ENCODE data around the gene EXD3. TPM values are rescaled to one million over a fixed set of nuclear protein-coding genes. Genes with fewer than 3 reads are reported as not detected.
"Not testable (repeated sequence)": the region's sequence is repeated elsewhere in the genome, so short reads cannot be mapped to it uniquely, and the experiment has no call there.

The EXD3 gene
- total RNA-seq, 1 experiment from 2014 or later: 2.8 TPM

DNA sequence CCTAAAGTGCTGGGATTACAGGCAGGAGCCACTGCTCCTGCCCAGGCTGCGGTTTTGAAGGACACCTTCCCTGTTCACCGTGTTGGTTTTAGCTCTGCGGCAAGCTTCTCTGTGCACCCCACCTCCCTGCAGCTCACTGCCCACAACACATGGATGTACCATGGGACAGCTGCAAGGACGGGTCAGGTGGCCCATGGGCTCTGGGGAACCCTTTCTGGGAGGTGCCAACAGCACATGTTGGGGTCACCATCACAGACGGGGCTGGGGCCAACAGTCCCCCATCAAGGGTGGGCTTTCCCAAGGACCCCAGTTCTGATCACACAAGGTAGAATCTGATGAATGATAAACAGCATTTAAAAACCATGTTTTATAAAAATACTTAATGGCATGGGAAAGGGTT is 7.5 kb downstream of the EXD3 start:
- H3K4me1 ChIP-seq (ENCODE audit: low read length): no peaks in the 10 kb centered on the region
- H4K20me1 ChIP-seq (ENCODE audit: insufficient read depth, low read depth, low read length): peaks cover 13% of the 10 kb centered on the region; the same call in 1 of the 2 replicates
- H3K4me3 ChIP-seq (ENCODE audit: low read length): no peak overlapping the region
- H2AFZ ChIP-seq (ENCODE audit: low read length): no peak overlapping the region
- no peaks in the 10 kb centered on the region for H3K9me2 ChIP-seq (replicated peaks; ENCODE audit: insufficient read depth, low read length)
- no peaks in the 10 kb centered on the region for H3K9me3 ChIP-seq (ENCODE audit: low read length)
- no peak overlapping the region for H3K4me2 ChIP-seq (ENCODE audit: low read depth, low read length, poor library complexity, severe bottlenecking)
- H3K9ac ChIP-seq (ENCODE audit: low read length): no peak overlapping the region
- no peaks in the 10 kb centered on the region for H3K36me3 ChIP-seq (ENCODE audit: insufficient read depth, low read length)
- H3K27ac ChIP-seq (ENCODE audit: low read length): no peak overlapping the region
- no peak for DNase-seq
- H3K27me3 ChIP-seq (ENCODE audit: low read length): no peaks in the 10 kb centered on the region
- no peaks in the 10 kb centered on the region for H3K79me2 ChIP-seq (ENCODE audit: low read length)

DNA sequence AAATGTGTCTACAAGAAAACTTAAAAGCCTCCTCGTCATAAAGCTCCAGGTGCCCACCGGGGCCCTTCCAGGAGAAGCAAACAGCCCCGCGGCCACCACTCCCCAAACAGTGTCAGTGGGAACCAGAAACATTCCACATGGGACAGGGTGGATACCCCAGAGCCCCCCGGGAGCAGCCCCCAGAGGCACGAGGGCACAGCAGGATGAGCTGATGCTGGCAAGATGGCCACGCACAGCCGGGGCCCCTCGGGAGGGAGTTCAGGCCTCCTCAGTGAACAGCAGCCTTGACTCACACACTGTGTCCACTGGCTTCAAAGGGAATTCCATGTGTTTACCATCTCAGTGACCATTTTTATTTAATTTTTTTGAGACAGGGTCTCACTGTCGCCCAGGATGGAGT is 10.5 kb downstream of the EXD3 start:
- H2AFZ ChIP-seq (ENCODE audit: low read length): no peak overlapping the region
- no peaks in the 10 kb centered on the region for H3K36me3 ChIP-seq (ENCODE audit: insufficient read depth, low read length)
- no peak overlapping the region for H3K9ac ChIP-seq (ENCODE audit: low read length)
- H3K4me3 ChIP-seq (ENCODE audit: low read length): no peak overlapping the region
- H3K4me1 ChIP-seq (ENCODE audit: low read length): 0 out of 2 replicates have a peak, but pooled peaks cover 2% of the 10 kb centered on the region
- no peak overlapping the region for H3K4me2 ChIP-seq (ENCODE audit: low read depth, low read length, poor library complexity, severe bottlenecking)
- H3K9me3 ChIP-seq (ENCODE audit: low read length): no peaks in the 10 kb centered on the region
- no peaks in the 10 kb centered on the region for H3K79me2 ChIP-seq (ENCODE audit: low read length)
- DNase-seq: no peak
- no peaks in the 10 kb centered on the region for H3K27me3 ChIP-seq (ENCODE audit: low read length)
- H3K27ac ChIP-seq (ENCODE audit: low read length): no peak overlapping the region
- no peaks in the 10 kb centered on the region for H3K9me2 ChIP-seq (replicated peaks; ENCODE audit: insufficient read depth, low read length)
- peaks cover 22% of the 10 kb centered on the region; the same call in 1 of the 2 replicates for H4K20me1 ChIP-seq (ENCODE audit: insufficient read depth, low read depth, low read length)

DNA sequence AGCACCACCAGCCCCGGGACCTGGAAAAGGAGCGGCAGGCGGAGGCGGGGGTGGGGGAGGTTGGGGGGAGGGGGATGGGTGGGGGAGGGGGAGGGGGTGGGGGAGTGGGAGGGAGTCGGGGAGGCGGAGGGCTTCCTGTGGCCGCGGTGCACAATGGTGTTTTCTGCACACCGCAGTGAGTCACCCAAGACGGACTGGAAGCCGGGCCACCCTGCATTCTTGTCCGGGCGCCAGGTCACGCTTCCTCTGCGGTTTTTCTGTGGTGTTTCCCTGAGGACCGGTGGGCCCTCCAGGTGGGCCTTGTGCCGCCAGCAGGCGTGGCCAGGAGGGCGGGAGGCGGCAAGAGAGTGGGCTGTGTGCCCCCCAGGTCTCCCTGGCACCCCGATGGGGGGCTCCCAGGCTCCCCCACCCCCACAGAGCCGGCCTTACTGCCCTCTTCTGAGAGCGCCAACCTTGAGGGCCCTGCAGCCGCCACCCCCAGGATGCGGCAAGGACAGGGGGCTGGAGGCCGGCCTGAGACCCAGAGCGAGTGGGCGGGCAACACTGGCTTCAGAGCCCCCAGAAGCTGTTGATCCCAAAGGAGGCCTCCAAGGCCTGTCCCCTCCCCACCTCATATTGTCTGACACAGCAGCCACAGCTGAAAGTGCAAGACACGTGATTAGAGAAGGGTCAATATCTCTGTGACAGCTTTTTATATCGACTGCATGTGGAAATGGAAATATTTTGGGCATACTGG is 11.1 kb downstream of the EXD3 start:
- Histone ChIP-seq H2AFZ (ENCODE audit: low read length) (no peak overlapping the region), H3K9me2 (replicated peaks; ENCODE audit: insufficient read depth, low read length) (no peaks in the 10 kb centered on the region), H3K4me2 (ENCODE audit: low read depth, low read length, poor library complexity, severe bottlenecking) (no peak overlapping the region), H3K9me3 (ENCODE audit: low read length) (no peaks in the 10 kb centered on the region), H3K79me2 (ENCODE audit: low read length) (no peaks in the 10 kb centered on the region), H3K4me1 (ENCODE audit: low read length) (0 out of 2 replicates have a peak, but pooled peaks cover 2% of the 10 kb centered on the region), H3K27me3 (ENCODE audit: low read length) (no peaks in the 10 kb centered on the region), H3K9ac (ENCODE audit: low read length) (no peak overlapping the region), H3K4me3 (ENCODE audit: low read length) (no peak overlapping the region), H4K20me1 (ENCODE audit: insufficient read depth, low read depth, low read length) (peaks cover 22% of the 10 kb centered on the region; the same call in 1 of the 2 replicates), H3K27ac (ENCODE audit: low read length) (no peak overlapping the region), H3K36me3 (ENCODE audit: insufficient read depth, low read length) (no peaks in the 10 kb centered on the region)
- DNase-seq: no peak

DNA sequence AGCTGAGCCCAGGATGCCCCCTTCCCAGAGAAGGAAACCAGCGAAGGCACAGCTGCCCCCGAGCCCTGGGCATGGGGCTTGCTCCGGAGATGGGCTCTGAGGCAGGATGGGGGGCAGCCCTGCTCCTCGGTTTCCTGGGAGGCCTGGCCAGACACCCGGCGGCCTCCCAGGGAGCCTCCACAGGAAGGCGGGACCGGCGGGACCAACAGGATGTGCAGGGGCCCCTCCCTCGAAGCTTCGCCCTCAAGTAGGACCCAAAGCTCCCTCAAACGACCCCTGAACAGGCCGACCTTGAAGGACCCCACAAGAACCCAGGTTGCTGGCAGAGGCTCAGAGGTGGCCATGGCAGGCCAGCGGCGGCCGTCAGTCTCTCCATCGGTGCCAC is 11.7 kb downstream of the EXD3 start:
- no peaks in the 10 kb centered on the region for H3K79me2 ChIP-seq (ENCODE audit: low read length)
- DNase-seq: no peak
- no peaks in the 10 kb centered on the region for H3K36me3 ChIP-seq (ENCODE audit: insufficient read depth, low read length)
- H2AFZ ChIP-seq (ENCODE audit: low read length): no peak overlapping the region
- no peak overlapping the region for H3K9ac ChIP-seq (ENCODE audit: low read length)
- H3K4me2 ChIP-seq (ENCODE audit: low read depth, low read length, poor library complexity, severe bottlenecking): no peak overlapping the region
- H3K27me3 ChIP-seq (ENCODE audit: low read length): no peaks in the 10 kb centered on the region
- H3K27ac ChIP-seq (ENCODE audit: low read length): no peak overlapping the region
- no peaks in the 10 kb centered on the region for H3K9me3 ChIP-seq (ENCODE audit: low read length)
- H3K4me3 ChIP-seq (ENCODE audit: low read length): no peak overlapping the region
- H3K4me1 ChIP-seq (ENCODE audit: low read length): 0 out of 2 replicates have a peak, but pooled peaks cover 2% of the 10 kb centered on the region
- no peaks in the 10 kb centered on the region for H3K9me2 ChIP-seq (replicated peaks; ENCODE audit: insufficient read depth, low read length)
- H4K20me1 ChIP-seq (ENCODE audit: insufficient read depth, low read depth, low read length): peaks cover 22% of the 10 kb centered on the region; the same call in 1 of the 2 replicates

DNA sequence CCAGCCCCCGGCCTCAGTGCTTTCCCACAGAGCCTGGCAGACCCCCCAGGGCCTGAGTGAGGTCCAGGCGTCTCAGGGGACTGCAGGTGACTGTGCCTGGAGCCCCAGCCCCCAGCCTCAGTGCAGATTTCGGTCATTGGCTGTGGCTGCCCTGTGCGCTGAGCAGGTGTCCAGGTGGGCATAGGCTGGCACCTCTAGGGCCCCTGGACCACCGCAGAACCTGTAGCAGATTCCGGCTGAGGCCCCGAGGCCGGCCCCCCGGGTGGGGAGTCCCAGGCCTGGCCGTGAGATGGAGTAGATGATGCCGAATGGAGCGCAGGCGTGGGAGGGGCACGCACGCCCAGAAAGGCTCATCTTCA is 12.1 kb downstream of the EXD3 start:
- Histone ChIP-seq H3K4me3 (ENCODE audit: low read length) (no peak overlapping the region), H3K36me3 (ENCODE audit: insufficient read depth, low read length) (no peaks in the 10 kb centered on the region), H3K9me2 (replicated peaks; ENCODE audit: insufficient read depth, low read length) (no peaks in the 10 kb centered on the region), H3K4me2 (ENCODE audit: low read depth, low read length, poor library complexity, severe bottlenecking) (no peak overlapping the region), H4K20me1 (ENCODE audit: insufficient read depth, low read depth, low read length) (peaks cover 22% of the 10 kb centered on the region; the same call in 1 of the 2 replicates), H3K4me1 (ENCODE audit: low read length) (0 out of 2 replicates have a peak, but pooled peaks cover 2% of the 10 kb centered on the region), H3K9ac (ENCODE audit: low read length) (no peak overlapping the region), H3K79me2 (ENCODE audit: low read length) (no peaks in the 10 kb centered on the region), H2AFZ (ENCODE audit: low read length) (no peak overlapping the region), H3K27ac (ENCODE audit: low read length) (no peak overlapping the region), H3K27me3 (ENCODE audit: low read length) (no peaks in the 10 kb centered on the region), H3K9me3 (ENCODE audit: low read length) (no peaks in the 10 kb centered on the region)
- no peak for DNase-seq

DNA sequence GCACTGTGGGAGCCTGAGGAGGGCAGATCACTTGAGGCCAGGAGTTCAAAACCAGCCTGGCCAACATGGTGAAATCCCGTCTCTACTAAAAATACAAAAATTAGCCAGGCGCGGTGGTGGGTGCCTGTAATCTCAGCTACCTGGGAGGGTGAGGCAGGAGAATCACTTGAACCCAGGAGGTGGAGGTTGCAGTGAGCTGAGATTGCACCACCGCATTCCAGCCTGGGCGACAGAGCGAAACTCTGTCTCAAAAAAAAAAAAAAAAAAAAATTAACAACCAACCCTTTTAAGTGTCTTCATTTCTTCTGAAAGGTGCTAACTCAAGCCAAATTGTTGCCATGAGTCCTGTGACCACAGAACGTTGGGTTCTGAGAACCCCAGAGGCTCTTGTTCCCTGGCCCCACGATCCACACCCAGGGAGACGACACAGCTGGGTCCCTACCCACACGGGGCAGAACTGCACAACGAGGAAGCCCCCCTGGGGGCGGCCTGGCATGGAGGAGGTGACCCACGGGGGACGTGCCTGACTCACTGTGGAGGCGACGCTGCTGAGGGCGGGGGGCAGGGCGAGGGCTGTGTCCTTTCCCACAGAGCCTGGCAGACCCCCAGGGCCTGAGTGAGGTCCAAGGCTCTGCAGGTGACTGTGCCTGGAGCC is 12.6 kb downstream of the EXD3 start:
- H4K20me1 ChIP-seq (ENCODE audit: insufficient read depth, low read depth, low read length): peaks cover 22% of the 10 kb centered on the region; the same call in 1 of the 2 replicates
- not testable (repeated sequence) for DNase-seq; H3K4me1 ChIP-seq (ENCODE audit: low read length); H3K9ac ChIP-seq (ENCODE audit: low read length); H3K9me2 ChIP-seq (replicated peaks; ENCODE audit: insufficient read depth, low read length); H3K9me3 ChIP-seq (ENCODE audit: low read length); H3K36me3 ChIP-seq (ENCODE audit: insufficient read depth, low read length); H3K4me3 ChIP-seq (ENCODE audit: low read length); H3K27me3 ChIP-seq (ENCODE audit: low read length); H2AFZ ChIP-seq (ENCODE audit: low read length); H3K4me2 ChIP-seq (ENCODE audit: low read depth, low read length, poor library complexity, severe bottlenecking); H3K79me2 ChIP-seq (ENCODE audit: low read length); H3K27ac ChIP-seq (ENCODE audit: low read length)

DNA sequence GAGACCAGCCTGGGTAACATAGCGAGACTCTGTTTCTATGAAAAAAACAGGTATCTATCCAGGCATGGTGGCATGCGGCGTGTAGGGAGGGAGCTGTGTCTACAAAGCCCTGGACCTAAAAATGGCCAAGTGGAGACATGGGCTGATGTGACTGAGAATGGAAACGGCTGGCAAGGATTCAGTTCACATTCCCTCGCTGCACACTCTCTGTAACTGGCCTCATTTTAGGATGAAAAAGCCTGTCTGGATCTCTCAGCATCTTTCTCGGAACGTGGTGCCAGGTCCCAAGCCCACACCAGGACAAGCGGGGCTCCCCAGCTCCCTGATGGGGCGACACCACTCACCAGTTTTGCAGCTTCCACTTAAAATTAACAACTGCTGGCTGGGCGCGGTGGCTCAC is 13.4 kb downstream of the EXD3 start:
- H3K4me2 ChIP-seq (ENCODE audit: low read depth, low read length, poor library complexity, severe bottlenecking): no peak overlapping the region
- no peak overlapping the region for H3K27ac ChIP-seq (ENCODE audit: low read length)
- no peaks in the 10 kb centered on the region for H3K9me3 ChIP-seq (ENCODE audit: low read length)
- DNase-seq: no peak
- H2AFZ ChIP-seq (ENCODE audit: low read length): no peak overlapping the region
- H3K9me2 ChIP-seq (replicated peaks; ENCODE audit: insufficient read depth, low read length): no peaks in the 10 kb centered on the region
- peaks cover 28% of the 10 kb centered on the region; the same call in 1 of the 2 replicates for H4K20me1 ChIP-seq (ENCODE audit: insufficient read depth, low read depth, low read length)
- H3K4me3 ChIP-seq (ENCODE audit: low read length): no peak overlapping the region
- no peaks in the 10 kb centered on the region for H3K27me3 ChIP-seq (ENCODE audit: low read length)
- no peaks in the 10 kb centered on the region for H3K79me2 ChIP-seq (ENCODE audit: low read length)
- no peak overlapping the region for H3K9ac ChIP-seq (ENCODE audit: low read length)
- no peaks in the 10 kb centered on the region for H3K36me3 ChIP-seq (ENCODE audit: insufficient read depth, low read length)
- 0 out of 2 replicates have a peak, but pooled peaks cover 2% of the 10 kb centered on the region for H3K4me1 ChIP-seq (ENCODE audit: low read length)

DNA sequence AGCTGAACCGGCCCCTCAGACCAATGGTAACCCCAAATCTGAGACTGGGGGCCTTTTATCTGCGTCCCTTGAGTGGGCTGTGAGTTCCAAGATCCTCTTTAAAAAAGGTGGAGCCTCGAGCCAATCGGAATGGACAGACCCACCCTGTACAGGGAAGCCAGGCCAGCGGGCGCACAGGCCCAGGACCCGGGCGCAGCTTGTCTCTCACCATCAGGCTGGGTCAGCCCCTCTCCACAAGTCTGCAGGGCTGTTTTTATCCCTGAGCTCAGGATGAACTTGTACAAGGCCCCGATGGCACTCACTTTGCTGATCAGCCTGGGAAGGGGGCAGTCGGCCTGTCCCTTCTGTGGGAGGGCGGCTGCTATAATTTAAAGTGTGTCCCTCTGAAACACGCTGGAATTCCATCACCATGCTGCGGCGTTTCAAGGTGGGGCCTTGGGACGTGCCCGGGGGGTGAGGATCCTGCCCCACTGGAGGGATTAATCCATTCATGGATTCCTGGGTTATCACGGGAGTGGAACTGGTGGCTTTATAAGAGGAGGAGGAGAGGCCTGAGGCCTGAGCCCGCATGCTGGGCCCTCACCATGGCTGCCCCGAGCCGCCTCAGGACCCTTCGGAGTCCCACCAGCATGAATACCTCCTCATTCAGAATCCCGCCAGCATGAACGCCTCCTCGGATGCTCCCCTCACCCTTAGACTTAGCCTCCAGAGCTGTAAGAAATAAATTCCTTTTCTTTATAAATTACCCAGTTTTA is 14.1 kb downstream of the EXD3 start:
- Histone ChIP-seq H3K36me3 (ENCODE audit: insufficient read depth, low read length) (no peaks in the 10 kb centered on the region), H4K20me1 (ENCODE audit: insufficient read depth, low read depth, low read length) (peaks cover 28% of the 10 kb centered on the region; the same call in 1 of the 2 replicates), H3K4me3 (ENCODE audit: low read length) (no peak overlapping the region), H3K79me2 (ENCODE audit: low read length) (no peaks in the 10 kb centered on the region), H3K4me1 (ENCODE audit: low read length) (0 out of 2 replicates have a peak, but pooled peaks cover 2% of the 10 kb centered on the region), H3K27me3 (ENCODE audit: low read length) (no peaks in the 10 kb centered on the region), H2AFZ (ENCODE audit: low read length) (no peak overlapping the region), H3K9me3 (ENCODE audit: low read length) (no peaks in the 10 kb centered on the region), H3K9me2 (replicated peaks; ENCODE audit: insufficient read depth, low read length) (no peaks in the 10 kb centered on the region), H3K4me2 (ENCODE audit: low read depth, low read length, poor library complexity, severe bottlenecking) (no peak overlapping the region), H3K27ac (ENCODE audit: low read length) (no peak overlapping the region), H3K9ac (ENCODE audit: low read length) (no peak overlapping the region)
- DNase-seq: no peak

Measured in Karpas-422 (cell line).